ENCODE data around the gene NUPR1. TPM values are rescaled to one million over a fixed set of nuclear protein-coding genes. Genes with fewer than 3 reads are reported as not detected.
A peak's percentile ranks its signal among the peaks of the same experiment; 100 is the strongest.
"Not testable (repeated sequence)": the region's sequence is repeated elsewhere in the genome, so short reads cannot be mapped to it uniquely, and the experiment has no call there.

Gene NUPR1
- total RNA-seq, 1 experiment from 2014 or later = 38.1 TPM

GRCh38 chr16:28495795-28496749 is 42.7 kb downstream of the NUPR1 start:
- DNase-seq = no peak
- H3K27me3 ChIP-seq = no peaks in the 10 kb centered on the region
- no peak overlapping the region for H3K4me3 ChIP-seq
- no peaks in the 10 kb centered on the region for H3K9me3 ChIP-seq
- H3K36me3 ChIP-seq = no peaks in the 10 kb centered on the region

GRCh38 chr16:28495098-28495793 is 43.5 kb downstream of the NUPR1 start:
- Histone ChIP-seq H3K27me3 (no peaks in the 10 kb centered on the region), H3K4me3 (no peak overlapping the region), H3K9me3 (no peaks in the 10 kb centered on the region), H3K36me3 (no peaks in the 10 kb centered on the region)
- DNase-seq = no peak

DNA sequence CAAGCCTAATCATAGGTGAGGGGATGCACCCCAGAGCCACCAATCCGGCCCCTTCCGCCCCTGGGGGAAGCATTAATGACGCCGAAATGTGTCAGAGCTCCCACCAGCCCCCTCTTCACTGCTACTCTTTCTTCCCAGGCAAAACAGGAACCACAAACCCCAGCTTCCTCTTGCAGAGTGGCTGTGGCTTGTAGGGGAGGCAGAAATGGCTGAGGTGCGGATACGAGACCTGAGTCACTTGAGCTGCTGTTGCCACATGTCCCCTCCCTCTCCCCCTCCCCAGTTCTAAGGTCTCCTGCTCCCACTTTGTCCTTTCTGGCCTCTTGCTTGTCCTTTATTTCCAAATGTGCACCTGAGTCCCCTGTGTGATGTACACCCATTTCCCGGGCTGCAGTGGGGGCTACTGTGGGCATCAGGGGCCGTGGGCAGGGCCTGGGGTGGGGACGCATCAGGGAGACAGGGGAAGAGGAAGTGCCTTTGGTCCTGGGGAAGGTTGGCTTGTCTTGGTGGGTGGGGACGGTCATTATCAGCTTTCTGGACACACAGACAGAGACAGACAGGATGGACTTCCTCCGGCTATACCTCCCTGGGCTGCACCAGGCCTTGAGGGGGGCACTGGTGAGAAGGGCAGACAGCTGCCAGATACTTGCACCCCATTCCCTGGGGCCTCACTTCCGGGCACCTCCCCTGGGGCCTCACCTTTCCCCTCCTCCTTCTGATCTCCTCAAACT is 44.5 kb downstream of the NUPR1 start, which contains the start of gene APOBR:
TSS of gene APOBR (plus strand) at position 523 of the 731 bp plus-strand sequence. CDS start at position 562, 39 bp downstream.
- H3K9me3 ChIP-seq = no peaks in the 10 kb centered on the region
- H3K27me3 ChIP-seq = no peaks in the 10 kb centered on the region
- peaks cover under 1% of the 10 kb centered on the region; the same call in 1 of the 2 replicates for H3K36me3 ChIP-seq
- DNase-seq = no peak
- no peak within 1 kb of the TSS for H3K4me3 ChIP-seq

- H3K9me3 ChIP-seq = no peaks in the 10 kb centered on the region
- H3K36me3 ChIP-seq = peaks cover 7% of the 10 kb centered on the region; the same call in 1 of the 2 replicates
- no peak for DNase-seq
- no peaks in the 10 kb centered on the region for H3K27me3 ChIP-seq
- H3K4me3 ChIP-seq = peak overlapping the region; percentile 92
Measured at GRCh38 chr16:28492511-28492910, 46.3 kb downstream of the NUPR1 start.

DNA sequence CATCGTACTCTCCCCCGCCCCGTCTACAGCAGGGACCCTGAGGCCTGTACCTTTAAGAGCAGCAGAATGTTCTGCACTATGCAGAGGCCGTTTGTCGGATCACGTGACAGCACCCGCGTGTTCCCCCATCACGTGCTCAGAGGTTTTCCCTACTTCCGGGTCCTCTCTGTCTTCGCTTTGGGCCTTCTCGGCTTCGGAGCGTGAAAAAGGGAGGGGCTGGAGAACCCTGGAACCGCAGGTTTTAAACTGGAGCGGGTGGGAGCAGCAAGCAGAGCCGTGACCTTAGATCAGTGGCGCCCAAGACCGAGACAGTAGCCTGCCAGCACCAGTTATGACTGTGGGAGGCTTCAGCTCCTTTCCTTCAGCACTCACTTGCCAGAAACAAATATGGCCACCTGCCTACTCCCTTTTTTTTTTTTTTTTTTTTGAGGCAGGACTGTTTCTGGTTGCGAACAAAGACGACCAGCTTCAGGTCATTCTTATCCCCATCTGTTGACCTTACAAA is 46.8 kb downstream of the NUPR1 start, which contains the start of gene CLN3:
TSS of gene CLN3 (minus strand) at position 105 of the 505 bp plus-strand sequence. CDS start 315 bp downstream, outside the sequence.
- DNase-seq = peak; percentile 96
- Histone ChIP-seq H3K4me3 (peak within 1 kb of the TSS; percentile 92), H3K9me3 (no peaks in the 10 kb centered on the region), H3K27me3 (no peaks in the 10 kb centered on the region), H3K36me3 (peaks cover 7% of the 10 kb centered on the region; the same call in 1 of the 2 replicates)

GRCh38 chr16:28491230-28491969 is 47.4 kb downstream of the NUPR1 start:
- peak overlapping the region; percentile 92 for H3K4me3 ChIP-seq
- no peaks in the 10 kb centered on the region for H3K9me3 ChIP-seq
- H3K27me3 ChIP-seq = no peaks in the 10 kb centered on the region
- peaks cover 7% of the 10 kb centered on the region for H3K36me3 ChIP-seq
- peak; percentile 33 for DNase-seq

DNA sequence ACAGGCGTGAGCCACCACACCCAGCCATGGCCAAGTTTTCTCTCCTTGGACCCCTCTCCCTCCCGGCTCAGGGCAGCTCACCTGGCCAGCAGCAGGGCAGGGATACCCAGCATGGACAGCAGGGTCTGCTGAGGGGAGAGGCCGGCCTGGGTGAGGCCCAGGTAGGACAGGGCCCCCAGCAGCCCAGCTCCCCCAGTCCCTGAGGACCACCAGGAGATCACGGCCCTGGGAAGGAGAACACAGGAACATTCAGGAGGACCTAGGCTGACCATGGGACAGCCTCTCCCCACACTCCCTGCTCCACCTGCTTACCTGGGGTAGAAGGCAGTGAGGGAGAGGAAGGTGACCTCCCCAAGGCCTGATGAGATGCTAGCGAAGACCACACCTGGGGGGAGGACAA is 52.5 kb downstream of the NUPR1 start:
- Histone ChIP-seq H3K9me3 (no peaks in the 10 kb centered on the region), H3K4me3 (no peak overlapping the region), H3K36me3 (peaks cover 11% of the 10 kb centered on the region), H3K27me3 (no peaks in the 10 kb centered on the region)
- DNase-seq = no peak

DNA sequence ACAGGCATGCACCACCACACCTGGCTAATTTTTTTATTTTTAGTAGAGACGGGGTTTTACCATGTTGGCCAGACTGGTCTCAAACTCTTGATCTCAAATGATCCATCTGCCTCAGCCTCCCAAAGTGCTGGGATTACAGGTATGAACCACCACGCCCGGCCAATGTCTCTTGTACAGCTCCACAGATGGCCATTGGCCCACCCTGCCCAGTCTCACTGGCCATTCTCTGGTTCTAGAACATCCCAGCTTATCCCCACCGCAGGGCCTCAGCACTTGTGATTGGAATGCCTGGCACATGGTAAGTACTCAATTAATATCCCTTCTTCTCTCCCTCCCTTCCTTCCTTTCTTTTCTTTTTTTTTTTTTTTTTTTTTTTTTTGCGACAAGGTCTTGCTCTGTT is 55.4 kb downstream of the NUPR1 start:
- not testable (repeated sequence) for DNase-seq, H3K36me3 ChIP-seq, H3K9me3 ChIP-seq, H3K27me3 ChIP-seq, H3K4me3 ChIP-seq

Other genes starting within 250 kb of the NUPR1 start
- gene SBK1, start 246.4 kb downstream of the NUPR1 start, total RNA-seq (2014; rRNA removed; shearing (Covaris generic); ENCODE audit: low replicate concordance) = not detected in 2 replicates
- not detected in 2 replicates for gene NPIPB6, start 175.5 kb downstream of the NUPR1 start, total RNA-seq (2014; rRNA removed; shearing (Covaris generic); ENCODE audit: low replicate concordance)
- 243 and 291 TPM in 2 replicates for gene EIF3CL, start 135.1 kb downstream of the NUPR1 start, total RNA-seq (2014; rRNA removed; shearing (Covaris generic); ENCODE audit: low replicate concordance)
- not detected in 2 replicates for gene NPIPB7, start 66.6 kb downstream of the NUPR1 start, total RNA-seq (2014; rRNA removed; shearing (Covaris generic); ENCODE audit: low replicate concordance)
- gene CLN3, start 46.9 kb downstream of the NUPR1 start, total RNA-seq (2014; rRNA removed; shearing (Covaris generic); ENCODE audit: low replicate concordance) = 11.9 and 27.5 TPM in 2 replicates
- gene APOBR, start 44.3 kb downstream of the NUPR1 start, total RNA-seq (2014; rRNA removed; shearing (Covaris generic); ENCODE audit: low replicate concordance) = not detected in 2 replicates
- gene IL27, start 32.1 kb downstream of the NUPR1 start, total RNA-seq (2014; rRNA removed; shearing (Covaris generic); ENCODE audit: low replicate concordance) = not detected in 2 replicates
- gene SGF29, start 14.9 kb upstream of the NUPR1 start, total RNA-seq (2014; rRNA removed; shearing (Covaris generic); ENCODE audit: low replicate concordance) = 4.6 and 4.7 TPM in 2 replicates
- not detected in 2 replicates for gene SULT1A2, start 58.1 kb upstream of the NUPR1 start, total RNA-seq (2014; rRNA removed; shearing (Covaris generic); ENCODE audit: low replicate concordance)
- 0.12 and 2.3 TPM in 2 replicates for gene SULT1A1, start 71.1 kb upstream of the NUPR1 start, total RNA-seq (2014; rRNA removed; shearing (Covaris generic); ENCODE audit: low replicate concordance)
- gene NPIPB8, start 99.1 kb upstream of the NUPR1 start, total RNA-seq (2014; rRNA removed; shearing (Covaris generic); ENCODE audit: low replicate concordance) = not detected in 2 replicates
- gene EIF3C, start 172.5 kb upstream of the NUPR1 start, total RNA-seq (2014; rRNA removed; shearing (Covaris generic); ENCODE audit: low replicate concordance) = 471 and 698 TPM in 2 replicates
- 0.46 TPM in 1 of 2 replicates, not detected in the other for gene NPIPB9, start 212.8 kb upstream of the NUPR1 start, total RNA-seq (2014; rRNA removed; shearing (Covaris generic); ENCODE audit: low replicate concordance)